MV-4-11 (cell line): ENCODE results near the gene TMC7.

Experiments used
- DNase-seq: peaks from one replicate; lab custom pipeline; 2025; lab: John Stamatoyannopoulos, UW

Gene TMC7

DNA sequence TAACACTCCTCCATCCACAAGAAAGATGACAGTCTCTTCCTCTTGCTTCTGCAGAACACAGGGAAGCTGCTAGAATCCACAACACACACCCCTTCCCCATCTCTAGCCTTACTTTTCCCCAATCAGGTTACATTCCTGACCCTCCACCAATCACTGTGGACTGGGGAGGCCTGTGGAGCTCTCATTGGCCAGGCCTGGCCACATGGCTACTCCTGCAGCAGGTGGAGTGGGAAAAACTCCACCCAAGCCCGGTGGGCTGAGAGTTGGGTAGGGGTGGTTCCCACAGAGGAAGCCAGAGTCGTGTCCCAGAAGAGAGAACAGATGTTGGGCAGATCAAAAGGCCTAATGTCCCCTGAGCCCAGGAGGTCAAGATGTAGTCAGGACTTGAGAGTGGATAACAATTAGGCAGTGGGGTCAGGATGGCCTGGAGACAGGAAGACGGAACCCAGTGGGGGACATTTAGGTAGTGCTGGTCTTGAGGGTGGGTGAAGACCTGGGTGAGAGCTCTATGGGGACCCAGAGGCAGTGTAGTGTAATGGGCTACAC is 105.7 kb downstream of the TMC7 start:
- DNase-seq: no peak

DNA sequence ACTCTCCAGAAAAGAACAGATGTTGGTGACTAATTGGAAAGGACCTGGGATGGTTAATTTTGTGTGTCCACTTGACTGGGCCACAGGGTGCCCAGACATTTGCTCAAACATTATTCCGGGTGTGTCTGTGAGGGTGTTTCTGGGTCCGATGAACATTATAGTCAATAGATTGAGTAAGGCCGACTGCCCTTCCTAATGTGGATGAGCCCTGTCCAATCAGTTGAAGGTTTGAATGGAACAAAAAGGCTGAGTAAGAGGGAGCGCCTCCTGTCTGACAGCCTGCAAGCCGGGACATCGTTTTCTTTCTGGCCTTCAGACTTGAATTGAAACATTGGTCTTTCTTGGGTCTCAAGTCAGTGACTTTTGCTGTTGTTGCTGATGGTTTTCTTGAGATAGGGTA is 107.2 kb downstream of the TMC7 start:
- no peak for DNase-seq

DNA sequence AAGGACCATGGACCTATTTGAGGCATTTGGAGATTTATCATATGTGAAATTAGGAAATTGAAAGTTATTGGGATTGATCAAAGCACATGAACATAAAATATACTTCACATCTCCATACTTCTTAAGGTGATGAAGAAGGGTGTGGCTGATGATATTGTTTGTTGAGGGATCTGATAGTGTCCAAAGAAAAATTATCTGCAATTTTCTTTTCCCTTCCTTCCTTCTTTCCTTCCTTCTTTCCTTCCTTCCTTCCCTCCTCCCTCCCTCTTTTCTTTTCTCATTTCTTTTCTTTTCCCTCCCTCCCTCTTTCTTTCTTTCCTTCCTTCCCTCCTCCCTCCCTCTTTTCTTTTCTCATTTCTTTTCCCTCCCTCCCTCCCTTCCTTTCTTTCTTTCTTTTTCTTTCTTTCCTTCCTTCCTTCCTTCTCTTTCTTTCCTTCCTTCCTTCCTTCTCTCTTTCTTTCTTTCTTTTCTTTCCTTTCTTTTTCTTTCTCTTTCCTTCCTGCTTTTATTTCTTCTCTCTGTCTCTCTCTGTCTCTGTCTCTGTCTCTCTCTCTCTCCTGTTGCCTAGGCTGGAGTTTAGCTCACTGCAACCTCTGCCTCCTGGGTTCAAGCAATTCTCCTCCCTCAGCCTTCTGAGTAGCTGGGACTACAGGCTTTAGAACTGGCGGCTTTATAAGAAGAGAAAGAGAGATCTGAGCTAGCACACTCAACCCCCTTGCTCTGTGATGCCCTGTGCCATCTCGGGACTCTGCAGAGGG is 109.1 kb downstream of the TMC7 start:
- DNase-seq: no peak

DNA sequence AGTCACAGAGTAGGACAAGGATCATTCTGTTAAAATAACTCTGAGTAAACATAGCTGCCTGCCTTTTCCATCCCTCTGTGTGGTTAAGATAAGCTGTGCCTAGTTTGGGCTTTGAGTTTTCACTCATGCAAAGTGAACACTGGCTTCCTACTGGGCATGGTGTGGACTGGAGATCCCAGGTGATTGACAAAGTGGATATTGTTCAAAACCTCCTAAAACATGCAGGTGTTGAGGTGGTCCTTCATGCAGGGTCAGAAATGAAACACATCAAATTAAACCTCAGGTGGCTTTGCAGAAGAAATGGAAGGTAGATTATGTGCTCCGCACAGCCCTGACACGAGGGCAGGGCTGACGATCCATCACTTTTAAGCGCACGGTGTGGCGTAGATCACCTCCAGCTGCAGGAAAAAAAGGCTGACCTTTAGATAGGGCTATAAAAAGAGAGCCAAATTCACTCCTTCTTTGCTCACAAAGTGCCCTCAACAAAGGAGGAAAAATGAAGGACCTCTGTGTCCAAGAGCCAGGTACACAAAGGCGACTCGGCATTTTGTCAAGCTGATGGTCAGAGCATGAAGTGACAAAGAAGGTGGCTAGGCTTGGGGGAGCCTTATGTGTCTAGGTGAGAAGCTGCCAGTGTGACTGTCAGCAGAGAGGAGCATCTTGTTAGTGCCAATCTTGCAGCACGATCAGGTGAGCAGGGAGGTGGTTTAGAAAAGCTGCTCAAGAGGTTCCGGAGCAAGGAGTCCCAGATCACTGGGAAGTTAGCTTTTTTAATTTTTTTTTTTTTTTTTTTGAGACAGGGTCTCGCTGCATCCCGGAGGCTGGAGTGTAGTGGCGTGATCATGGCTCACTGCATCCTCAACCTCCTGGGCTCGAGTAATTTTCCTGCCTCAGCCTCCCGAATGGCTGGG is 110.2 kb downstream of the TMC7 start:
- DNase-seq: no peak

DNA sequence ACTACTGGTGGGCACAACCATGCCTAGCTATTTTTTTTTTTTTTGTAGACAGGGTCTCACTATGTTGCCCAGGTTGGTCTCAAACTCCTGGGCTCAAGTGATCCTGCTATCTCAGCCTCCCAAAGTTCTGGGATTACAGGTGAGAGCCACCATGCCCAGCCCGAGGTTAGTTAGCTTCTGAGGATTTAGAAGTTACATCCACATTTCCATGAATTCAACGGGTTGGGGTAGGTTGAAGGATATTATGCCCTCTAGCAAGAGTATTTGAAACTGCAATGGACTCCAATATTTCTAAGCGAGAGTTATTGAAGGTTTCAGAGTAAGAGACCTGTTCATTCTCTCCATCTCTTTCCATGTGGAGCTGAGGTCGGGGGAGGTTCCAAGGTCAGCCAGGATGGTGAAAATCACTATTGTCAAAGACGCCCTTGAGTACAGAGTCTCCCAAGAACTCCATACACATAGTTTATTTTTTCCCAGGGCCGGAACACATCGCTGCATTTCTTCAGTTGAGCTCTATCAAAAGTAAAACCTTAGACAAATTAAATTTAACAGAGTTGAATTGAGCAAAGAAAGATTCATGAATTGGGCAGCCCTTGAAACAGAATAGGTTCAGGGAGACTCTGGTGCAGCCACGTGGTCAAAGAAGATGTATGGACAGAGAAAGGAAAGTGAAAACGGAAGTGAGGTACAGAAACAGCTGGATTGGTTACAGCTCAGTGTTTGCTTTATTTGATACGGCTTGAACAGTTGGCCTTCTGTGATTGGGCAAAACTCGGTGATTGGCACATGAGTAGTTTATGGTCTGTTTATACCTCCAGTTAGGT is 111.0 kb downstream of the TMC7 start:
- DNase-seq: peak; percentile 90

DNA sequence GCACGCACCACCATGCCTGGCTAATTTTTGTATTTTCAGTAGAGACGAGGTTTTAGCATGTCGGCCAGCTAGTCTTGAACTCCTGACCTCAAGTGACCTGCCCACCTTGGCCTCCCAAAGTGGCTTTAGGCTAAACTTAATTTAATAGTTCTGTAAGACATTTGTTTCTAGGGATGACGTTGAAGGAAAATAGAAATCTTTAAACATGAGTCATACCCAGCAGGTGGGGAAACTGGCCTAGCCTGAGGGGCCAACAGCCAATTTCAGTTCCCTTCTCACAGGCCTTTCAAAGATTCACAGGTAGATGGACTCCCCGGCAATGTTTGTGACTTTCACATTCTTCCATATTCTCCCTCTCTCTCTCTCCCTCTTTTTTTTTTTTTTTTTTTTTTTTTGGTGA is 111.9 kb downstream of the TMC7 start:
- peak; percentile 18 for DNase-seq

DNA sequence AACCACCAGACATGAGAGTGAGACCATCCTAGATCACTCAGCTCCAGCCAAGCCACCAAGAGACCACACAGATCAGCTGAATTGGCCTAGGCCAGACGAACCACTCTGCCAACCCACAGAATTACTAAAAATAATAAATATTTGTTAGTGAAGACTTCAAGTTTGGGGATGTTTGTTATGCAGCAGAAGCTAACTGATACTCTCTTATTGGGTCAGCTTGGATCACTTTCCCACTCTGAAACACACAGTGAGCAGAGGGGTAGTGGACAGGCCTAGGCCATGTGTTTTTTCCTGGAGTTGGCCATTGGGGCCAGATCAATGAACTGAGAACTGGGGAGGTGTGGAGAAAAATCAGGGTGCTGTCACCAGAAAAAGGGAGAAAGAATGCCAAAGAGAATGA is 114.4 kb downstream of the TMC7 start:
- no peak for DNase-seq

DNA sequence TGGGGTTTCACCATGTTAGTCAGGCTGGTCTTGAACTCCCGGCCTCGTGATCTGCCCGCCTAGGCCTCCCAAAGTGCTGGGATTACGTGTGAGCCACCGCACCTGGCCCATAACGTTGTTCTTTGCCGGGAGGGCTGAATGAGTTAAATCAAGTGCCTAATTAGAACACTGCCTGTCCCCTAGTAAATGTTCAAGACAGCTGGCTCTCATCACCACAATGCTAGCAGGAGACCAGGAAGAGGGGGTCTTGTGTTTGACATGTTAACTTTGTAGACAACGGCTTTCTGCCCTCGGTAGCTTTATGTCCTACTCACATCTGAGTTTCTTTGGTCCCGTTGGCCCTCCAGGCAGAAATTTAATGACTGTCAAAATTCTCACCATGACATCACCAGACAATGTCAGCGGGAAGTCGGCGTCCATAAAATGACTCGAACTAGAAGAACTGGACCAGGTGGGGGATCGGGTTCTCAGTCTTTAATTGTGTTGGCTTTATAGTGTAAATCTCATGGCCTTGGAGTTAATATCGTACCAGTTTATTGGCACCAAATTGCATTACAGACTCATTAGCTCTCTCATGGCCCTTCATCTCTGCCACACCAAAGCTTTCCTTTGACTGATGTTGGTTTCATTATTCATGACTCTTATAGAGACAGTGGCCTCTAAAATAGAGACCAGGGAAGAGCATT is 118.6 kb downstream of the TMC7 start:
- DNase-seq: no peak

DNA sequence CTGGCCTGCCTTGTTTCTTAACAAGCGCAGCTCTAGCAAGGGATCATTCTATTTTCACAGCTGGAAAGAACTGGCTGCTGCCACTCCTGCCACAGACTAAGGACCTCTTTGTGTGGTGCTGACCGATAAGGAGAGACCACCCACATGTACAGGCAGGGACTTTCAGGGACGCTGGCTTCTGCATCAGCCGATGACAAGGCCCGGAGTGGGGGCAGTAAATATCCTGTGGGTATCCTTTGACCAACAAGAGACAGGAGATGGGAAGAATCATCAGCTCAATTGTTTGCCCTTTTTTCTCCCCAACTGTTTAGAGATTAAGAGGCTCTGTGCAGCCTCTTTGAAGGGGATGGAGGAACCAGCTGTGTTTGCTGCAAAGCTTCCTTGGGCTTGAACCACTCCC is 120.9 kb downstream of the TMC7 start:
- no peak for DNase-seq

DNA sequence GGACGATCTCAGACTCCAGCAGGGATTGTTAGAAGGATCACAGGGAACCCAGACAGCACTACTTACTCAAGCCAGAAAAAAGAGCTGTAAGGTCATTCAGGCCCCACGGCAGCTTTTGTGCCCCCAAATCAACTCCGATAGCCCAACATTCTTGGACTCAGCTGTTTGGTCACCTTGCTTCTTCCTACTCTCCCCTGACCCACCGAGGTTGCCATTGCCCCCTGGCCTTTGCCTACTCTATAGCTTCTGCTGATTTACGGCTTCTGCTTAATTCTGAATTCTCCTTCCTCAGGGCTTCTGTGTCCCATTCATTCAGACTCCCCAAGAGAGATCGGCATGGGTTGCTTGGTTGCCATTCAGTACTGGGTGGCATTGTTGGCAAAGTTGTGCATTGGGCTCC is 121.4 kb downstream of the TMC7 start:
- DNase-seq: no peak

DNA sequence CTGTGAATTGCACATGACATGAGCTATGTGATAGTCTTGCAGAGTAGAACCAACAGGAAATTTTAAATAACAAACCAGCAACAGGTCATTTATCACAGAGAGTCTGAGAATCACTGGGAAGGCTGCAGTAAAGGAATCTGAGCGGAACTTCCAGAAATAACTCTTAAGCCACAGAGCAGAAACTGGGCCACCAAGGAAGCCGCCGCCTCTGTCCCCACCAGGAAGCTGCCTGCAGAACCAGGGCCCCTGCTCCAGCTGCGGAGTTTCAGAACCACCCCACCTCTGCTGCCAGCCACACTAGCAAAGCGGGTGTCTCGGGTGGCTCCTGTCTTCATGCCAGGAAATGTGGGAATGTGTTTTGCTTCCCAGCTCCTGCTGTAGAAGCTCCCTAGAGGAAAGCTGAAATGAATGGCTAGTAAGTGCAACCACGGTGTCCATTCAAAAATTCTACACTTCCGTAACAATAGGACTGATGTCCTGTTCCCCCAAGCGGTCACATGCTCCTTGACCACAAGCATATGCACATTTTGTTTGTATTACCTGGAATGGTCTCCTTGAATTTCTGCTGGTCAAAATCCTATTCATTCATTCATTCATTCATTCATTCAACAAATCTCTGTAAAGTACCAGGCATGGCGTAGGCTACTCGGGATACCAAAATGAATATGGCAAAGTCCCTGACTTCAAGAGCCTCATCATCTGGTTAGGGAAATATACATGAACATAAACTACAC is 122.3 kb downstream of the TMC7 start:
- peak; percentile 61 for DNase-seq

DNA sequence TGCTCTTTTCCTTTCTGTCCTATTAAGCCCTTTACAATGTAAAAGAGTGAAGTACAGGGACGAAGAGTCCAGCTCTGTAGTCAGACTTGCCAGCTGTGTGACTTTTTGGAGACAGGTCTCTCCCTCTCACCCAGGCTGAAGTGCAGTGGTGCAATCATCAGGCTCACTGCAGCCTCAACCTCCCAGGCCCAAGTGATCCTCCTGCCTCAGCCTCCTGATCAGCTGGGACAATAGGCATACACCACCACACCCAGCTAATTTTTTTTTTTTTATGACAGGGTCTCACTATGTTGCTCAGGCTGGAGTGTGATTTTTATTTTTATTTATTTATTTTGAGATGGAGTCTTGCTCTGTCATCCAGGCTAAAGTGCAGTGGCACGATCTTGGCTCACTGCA is 122.9 kb downstream of the TMC7 start:
- DNase-seq: no peak

DNA sequence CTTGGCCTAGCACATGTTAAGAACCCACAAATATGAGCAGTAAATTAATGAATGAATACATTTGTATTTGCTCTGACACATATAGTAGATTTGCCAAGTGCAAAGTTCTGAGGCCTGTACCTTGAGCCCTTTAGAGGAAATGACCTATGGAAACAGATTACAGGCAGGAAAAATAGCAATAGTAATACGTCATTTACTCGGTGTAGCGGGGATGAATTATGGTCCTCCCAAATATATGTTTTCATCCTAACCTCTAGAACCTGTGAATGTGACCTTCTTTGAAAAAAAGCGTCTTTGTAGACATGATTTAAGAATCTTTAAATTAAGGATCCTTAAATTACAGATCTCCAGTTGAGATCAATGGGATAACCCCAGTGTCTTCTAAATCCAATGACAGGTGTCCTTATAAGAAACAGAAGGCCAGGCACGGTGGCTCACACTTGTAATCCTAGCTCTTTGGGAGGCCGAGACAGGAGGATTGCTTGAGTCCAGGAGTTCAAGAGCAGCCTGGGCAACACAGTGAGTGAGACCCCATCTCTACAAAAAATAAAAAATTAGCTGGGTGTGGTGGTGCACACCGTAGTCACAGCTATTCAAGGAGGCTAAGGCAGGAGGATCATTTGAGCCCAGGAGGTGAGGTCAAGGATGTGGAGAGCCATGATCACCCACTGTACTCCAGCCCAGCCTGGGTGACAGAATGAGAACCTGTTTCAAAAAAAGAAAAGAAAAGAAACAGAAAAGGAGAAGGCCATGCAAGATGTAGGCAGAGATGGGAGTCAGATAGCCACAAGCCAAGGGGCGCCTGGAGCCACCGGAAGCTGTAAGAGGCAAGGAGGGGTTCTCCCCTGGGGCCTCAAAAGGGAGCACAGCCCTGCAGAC is 124.9 kb downstream of the TMC7 start:
- no peak for DNase-seq

DNA sequence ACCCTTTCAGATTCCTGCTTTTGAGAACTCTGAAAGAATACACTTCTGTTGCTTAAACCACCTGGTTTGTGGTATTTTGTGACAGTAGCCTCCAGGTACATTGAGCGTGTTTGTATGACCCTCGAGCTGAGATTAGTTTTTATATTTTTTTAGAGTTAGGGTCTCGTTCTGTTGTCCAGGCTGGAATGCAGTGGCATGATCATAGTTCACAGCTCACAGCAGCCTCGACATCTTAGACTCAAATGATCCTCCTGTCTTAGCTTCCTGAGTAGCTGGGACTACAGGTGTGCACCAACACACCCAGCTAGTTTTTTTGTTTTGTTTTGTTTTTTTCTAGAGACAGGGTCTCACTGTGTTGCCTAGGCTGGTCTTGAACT is 125.5 kb downstream of the TMC7 start:
- no peak for DNase-seq

DNA sequence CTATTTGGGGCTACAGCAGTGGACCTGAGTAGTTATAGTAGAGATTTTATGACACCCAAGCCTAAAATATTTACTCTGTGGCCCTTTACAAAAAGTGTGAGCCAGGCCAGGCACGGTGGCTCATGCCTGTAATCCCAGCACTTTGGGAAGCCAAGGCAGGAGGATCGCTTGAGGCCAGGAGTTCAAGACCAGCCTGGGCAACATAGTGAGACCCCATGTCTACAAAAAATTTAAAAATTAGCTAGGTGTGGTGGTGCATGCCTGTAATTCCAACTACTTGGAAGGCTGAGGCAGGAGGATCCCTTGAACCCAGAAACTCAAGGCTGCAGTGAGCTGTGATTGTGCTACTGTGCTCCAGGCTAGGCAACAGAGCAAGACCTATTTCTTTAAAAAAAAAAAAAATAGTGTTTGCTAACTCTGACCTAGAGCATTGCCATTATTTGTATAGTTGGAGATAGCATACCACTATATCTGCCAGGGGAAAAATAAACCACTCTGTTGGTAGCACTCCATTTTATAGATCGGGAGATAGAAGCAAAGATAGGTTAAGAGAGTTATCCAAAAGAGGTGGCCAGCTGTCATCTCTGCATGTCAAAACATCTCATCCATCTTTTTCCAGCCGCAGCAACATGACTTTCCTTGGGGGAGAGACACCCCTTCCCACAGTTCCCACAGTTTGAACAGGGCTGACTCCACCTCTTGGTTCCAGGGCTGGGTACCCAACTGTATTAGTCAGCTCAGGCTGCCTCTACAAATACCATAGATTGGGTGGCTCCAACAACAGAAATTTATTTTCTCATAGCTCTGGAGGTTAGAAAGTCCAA is 127.0 kb downstream of the TMC7 start:
- no peak for DNase-seq

DNA sequence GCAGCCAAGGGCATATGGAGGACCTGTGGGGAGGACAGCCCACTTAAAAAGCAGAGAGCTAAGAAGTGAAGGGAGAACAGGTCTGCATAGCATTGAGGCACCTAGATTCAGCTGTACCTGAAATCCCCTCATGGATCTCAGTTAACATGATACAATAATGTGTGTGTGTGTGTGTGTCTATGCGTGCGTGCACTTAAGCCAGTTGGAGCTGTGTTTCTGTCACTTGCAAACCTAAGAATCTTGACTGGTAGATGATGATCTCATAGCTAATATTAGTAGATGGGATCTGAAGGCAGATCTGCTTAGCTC is 128.3 kb downstream of the TMC7 start:
- no peak for DNase-seq
